HEK293T (cell line): Measurements from ENCODE around the gene SEMA4F.

Source experiments
- ELF4 ChIP-seq: fragments of 450-650 bp; IDR thresholded peaks from 2 replicates; pipeline ENCODE4 v1.6.1; 2017; ENCODE audit warnings: antibody characterized with exemption
- FOXA1 ChIP-seq: fragments of 450-650 bp; IDR thresholded peaks from 2 replicates; pipeline ENCODE4 v1.6.1; 2016; ENCODE audit warnings: mild to moderate bottlenecking
- HDGF ChIP-seq: fragments of 450-650 bp; IDR thresholded peaks from 2 replicates; pipeline ENCODE4 v1.6.1; 2017; ENCODE audit warnings: antibody characterized with exemption, borderline replicate concordance
- LEF1 ChIP-seq: fragments of 450-650 bp; IDR thresholded peaks from 2 replicates; pipeline ENCODE4 v1.6.1; 2017; ENCODE audit warnings: mild to moderate bottlenecking, borderline replicate concordance
- SP1 ChIP-seq: fragments of 450-650 bp; IDR thresholded peaks from 2 replicates; pipeline ENCODE4 v1.6.1; 2017
- TARDBP ChIP-seq: fragments of 450-650 bp; IDR thresholded peaks from 2 replicates; pipeline ENCODE4 v1.6.1; 2016

DNA sequence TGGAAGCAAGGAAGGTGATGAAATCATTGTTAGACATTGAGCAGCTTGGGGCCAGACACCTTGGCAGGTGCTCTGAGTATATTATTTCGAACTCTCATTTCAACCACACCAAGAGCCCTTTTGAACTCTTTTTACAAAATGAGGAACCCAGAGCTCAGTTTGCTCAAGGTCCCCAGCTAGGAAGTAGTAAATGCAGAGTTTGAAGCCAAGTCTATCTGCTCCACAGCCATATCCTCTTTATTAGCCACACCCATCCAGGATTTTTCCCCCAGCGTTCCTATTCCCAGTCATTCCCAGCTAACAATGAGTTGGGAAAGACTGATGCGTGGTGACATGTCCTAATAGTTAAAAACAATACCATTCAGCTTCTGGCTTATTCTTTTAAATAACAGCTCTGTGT, 40.2 kb downstream of the SEMA4F start:
- TF ChIP-seq TARDBP = no peak
- no peak for TF ChIP-seq SP1
- TF ChIP-seq ELF4 = no peak
- TF ChIP-seq FOXA1 = no peak
- TF ChIP-seq HDGF = no peak
- no peak for TF ChIP-seq LEF1
